K562 (cell line): ENCODE data around the gene MRM2. TPM values are rescaled to one million over a fixed set of nuclear protein-coding genes. Genes with fewer than 3 reads are reported as not detected.

ENCODE experiments used
- BDP1 ChIP-seq: IDR thresholded peaks from 3 replicates; pipeline ENCODE4 v1.6.1; 2011; ENCODE audit not compliant: insufficient read length, insufficient read depth
- ETV1 ChIP-seq: fragments of 450-650 bp; conservative IDR thresholded peaks from 2 replicates; pipeline ENCODE4 v1.6.1; 2016; ENCODE audit warnings: missing genetic modification characterization, control low read depth, low read depth, missing compliant biosample characterization
- EWSR1 ChIP-seq: fragments of 450-650 bp; IDR thresholded peaks from 2 replicates; pipeline ENCODE4 v1.6.1; 2018; ENCODE audit warnings: borderline replicate concordance, mild to moderate bottlenecking, low read depth, moderate library complexity; ENCODE audit not compliant: partially characterized antibody
- GABPB1 ChIP-seq: sonication (generic); formaldehyde crosslinking; IDR thresholded peaks from 2 replicates; pipeline ENCODE4 v1.8.0; 2022; ENCODE audit warnings: mild to moderate bottlenecking, missing genetic modification reagents
- PHF20 ChIP-seq: fragments of 450-650 bp; IDR thresholded peaks from 2 replicates; pipeline ENCODE4 v1.6.1; 2018; ENCODE audit not compliant: partially characterized antibody
- PML ChIP-seq: IDR thresholded peaks from 2 replicates; pipeline ENCODE4 v1.6.1; 2012; ENCODE audit warnings: low read length, inconsistent platforms
- POLR2B ChIP-seq: fragments of 450-650 bp; IDR thresholded peaks from 2 replicates; pipeline ENCODE4 v1.6.1; 2018; ENCODE audit warnings: low read depth; ENCODE audit not compliant: partially characterized antibody
- SNRNP70 ChIP-seq: fragments of 200-400 bp; formaldehyde crosslinking; optimal IDR thresholded peaks from 2 replicates; pipeline ENCODE3; 2017; ENCODE audit warnings: low read depth, low read length
- SOX6 ChIP-seq: fragments of 450-650 bp; IDR thresholded peaks from 2 replicates; pipeline ENCODE4 v1.6.1; 2014; ENCODE audit warnings: mild to moderate bottlenecking
- ZBTB7A ChIP-seq: IDR thresholded peaks from 2 replicates; pipeline ENCODE4 v1.6.1; 2011; ENCODE audit warnings: low read depth, mild to moderate bottlenecking, low read length, moderate library complexity, borderline replicate concordance; ENCODE audit not compliant: control insufficient read depth
- ZNF444 ChIP-seq: fragments of 250-450 bp; sonication (Bioruptor Pico); IDR thresholded peaks from 2 replicates; pipeline ENCODE4 v1.4.0; 2020; ENCODE audit warnings: mild to moderate bottlenecking, moderate library complexity
- ZNF668 ChIP-seq: fragments of 250-450 bp; sonication (Bioruptor Pico); IDR thresholded peaks from 2 replicates; pipeline ENCODE4 v1.8.0; 2022; ENCODE audit warnings: mild to moderate bottlenecking, inconsistent platforms
- polyA plus RNA-seq, 8 experiments: library from polyadenylated mRNA; depleted of rRNA in 4 of 8; stranded (reverse) in 5 of 8; unstranded in 3 of 8; fragments of >200 nt; fragmentation: Nextera tagmentation in 2 of 8; fragmentation: Illumina TruSeq in 1 of 8; extraction: Ambion mirVana in 2 of 8; extraction: Trizol in 1 of 8; gene quantifications; 2 replicates each; pipeline versions ENCODE4 v1.2.1 to v1.2.3, GENCODE V29; 2011 to 2014; ENCODE audit warnings: inconsistent platforms in 1 of 8, missing spikeins in 1 of 8
- total RNA-seq, 7 experiments: library from RNA; depleted of rRNA in 6 of 7; stranded (reverse); fragments of >200 nt in 6 of 7; fragmentation: Illumina TruSeq in 2 of 7; extraction: Trizol in 2 of 7; gene quantifications; 2 replicates each; pipeline versions ENCODE4 v1.2.1 to v1.2.3, GENCODE V29; 2011 to 2021; ENCODE audit warnings: low replicate concordance in 1 of 7
- TF ChIP-seq, protein P1 (sequence below): sonication (generic); formaldehyde crosslinking; IDR thresholded peaks from 2 replicates; pipeline ENCODE4 v1.8.1; 2023; ENCODE audit warnings: mild to moderate bottlenecking, missing genetic modification reagents
- TF ChIP-seq, protein P2 (sequence below): sonication (generic); formaldehyde crosslinking; IDR thresholded peaks from 2 replicates; pipeline ENCODE4 v1.9.0; 2022; ENCODE audit warnings: mild to moderate bottlenecking, missing genetic modification reagents
- TF ChIP-seq, protein P3 (sequence below): sonication (generic); formaldehyde crosslinking; IDR thresholded peaks from 2 replicates; pipeline ENCODE4 v1.8.0; 2022; ENCODE audit warnings: missing genetic modification reagents, mild to moderate bottlenecking, moderate library complexity, borderline replicate concordance
- TF ChIP-seq, protein P4 (sequence below): fragments of 250-450 bp; sonication (Bioruptor Pico); IDR thresholded peaks from 2 replicates; pipeline ENCODE4 v1.8.0; 2021; ENCODE audit warnings: moderate library complexity, mild to moderate bottlenecking, inconsistent platforms

Gene MRM2
- total and polyA plus RNA-seq, 9 of the 15 experiments (the other 6 are each of a cell fraction or from before 2014, with no cell fraction given) = 32.4 to 116 (median 50.5) TPM

DNA sequence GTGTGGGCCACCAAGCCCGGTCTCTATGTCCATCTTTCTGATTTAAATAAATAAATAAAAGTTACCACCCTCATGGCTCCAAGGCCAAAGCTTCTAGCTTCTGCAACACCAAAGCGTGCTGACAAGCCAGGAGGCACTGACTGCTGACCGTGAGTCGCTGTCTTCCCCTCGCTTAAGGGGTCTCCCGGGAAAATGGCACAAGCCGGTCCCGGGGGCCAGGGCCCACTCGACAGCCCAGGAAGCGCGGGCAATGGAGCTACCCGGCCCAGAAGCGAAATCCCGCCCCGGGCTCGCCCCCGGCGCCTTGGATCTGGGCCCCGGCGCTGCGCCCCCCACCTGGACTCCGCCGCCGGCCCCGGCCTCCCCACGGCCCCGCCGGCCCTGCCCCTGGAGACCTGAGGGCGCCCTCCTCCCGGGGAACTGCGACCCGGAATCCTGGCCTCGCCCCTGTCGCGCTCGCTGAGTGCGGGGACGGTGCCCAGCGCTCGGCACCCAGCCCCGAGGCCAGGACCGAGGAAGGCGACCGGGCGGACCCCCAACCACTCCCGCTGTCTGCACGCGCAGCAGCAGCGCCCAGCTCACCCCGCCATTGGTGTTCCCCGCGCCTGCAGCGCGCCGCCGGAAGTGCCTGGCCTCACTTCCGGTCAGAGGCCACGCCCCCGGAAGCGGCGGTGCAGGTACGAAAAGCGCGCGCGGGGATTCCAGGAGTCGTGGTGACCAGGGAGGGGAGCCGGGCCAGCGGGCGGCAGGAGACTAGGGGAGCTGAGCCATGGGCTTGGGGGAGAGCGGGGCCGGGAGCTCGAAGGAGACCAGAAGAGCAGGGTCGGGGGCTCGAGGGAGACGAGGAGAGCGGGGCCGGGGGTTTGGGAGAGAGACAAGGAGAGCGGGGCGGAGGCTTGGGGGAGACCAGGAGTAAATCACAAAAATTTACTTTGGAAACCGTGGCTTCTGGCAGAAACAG lies at the start of gene MRM2, which contains the start of gene NUDT1 (continued):
- TF ChIP-seq, protein P1, sequence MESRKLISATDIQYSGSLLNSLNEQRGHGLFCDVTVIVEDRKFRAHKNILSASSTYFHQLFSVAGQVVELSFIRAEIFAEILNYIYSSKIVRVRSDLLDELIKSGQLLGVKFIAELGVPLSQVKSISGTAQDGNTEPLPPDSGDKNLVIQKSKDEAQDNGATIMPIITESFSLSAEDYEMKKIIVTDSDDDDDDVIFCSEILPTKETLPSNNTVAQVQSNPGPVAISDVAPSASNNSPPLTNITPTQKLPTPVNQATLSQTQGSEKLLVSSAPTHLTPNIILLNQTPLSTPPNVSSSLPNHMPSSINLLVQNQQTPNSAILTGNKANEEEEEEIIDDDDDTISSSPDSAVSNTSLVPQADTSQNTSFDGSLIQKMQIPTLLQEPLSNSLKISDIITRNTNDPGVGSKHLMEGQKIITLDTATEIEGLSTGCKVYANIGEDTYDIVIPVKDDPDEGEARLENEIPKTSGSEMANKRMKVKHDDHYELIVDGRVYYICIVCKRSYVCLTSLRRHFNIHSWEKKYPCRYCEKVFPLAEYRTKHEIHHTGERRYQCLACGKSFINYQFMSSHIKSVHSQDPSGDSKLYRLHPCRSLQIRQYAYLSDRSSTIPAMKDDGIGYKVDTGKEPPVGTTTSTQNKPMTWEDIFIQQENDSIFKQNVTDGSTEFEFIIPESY (CRISPR knock-in tag) = 0 out of 2 replicates have a peak, but pooled peaks have one; percentile 16
- TF ChIP-seq GABPB1 = peak; percentile 96
- TF ChIP-seq ETV1 (tag) = peak; percentile 87
- TF ChIP-seq PML = peak; percentile 75
- TF ChIP-seq SOX6 = 0 out of 2 replicates have a peak, but pooled peaks have one; percentile 17
- peak; percentile 57; the same call in 1 of the 2 replicates for TF ChIP-seq ZBTB7A
- TF ChIP-seq, protein P2, sequence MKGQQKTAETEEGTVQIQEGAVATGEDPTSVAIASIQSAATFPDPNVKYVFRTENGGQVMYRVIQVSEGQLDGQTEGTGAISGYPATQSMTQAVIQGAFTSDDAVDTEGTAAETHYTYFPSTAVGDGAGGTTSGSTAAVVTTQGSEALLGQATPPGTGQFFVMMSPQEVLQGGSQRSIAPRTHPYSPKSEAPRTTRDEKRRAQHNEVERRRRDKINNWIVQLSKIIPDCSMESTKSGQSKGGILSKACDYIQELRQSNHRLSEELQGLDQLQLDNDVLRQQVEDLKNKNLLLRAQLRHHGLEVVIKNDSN (CRISPR knock-in tag) = peak; percentile 21; the same call in 1 of the 2 replicates
- TF ChIP-seq PHF20 = peak; percentile 92
- TF ChIP-seq BDP1 = no peak
- TF ChIP-seq, protein P3, sequence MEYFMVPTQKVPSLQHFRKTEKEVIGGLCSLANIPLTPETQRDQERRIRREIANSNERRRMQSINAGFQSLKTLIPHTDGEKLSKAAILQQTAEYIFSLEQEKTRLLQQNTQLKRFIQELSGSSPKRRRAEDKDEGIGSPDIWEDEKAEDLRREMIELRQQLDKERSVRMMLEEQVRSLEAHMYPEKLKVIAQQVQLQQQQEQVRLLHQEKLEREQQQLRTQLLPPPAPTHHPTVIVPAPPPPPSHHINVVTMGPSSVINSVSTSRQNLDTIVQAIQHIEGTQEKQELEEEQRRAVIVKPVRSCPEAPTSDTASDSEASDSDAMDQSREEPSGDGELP (CRISPR knock-in tag) = peak; percentile 26; the same call in 1 of the 2 replicates
- no peak for TF ChIP-seq SNRNP70
- TF ChIP-seq POLR2B = peak; percentile 89
- TF ChIP-seq EWSR1 = no peak
- TF ChIP-seq, protein P4, sequence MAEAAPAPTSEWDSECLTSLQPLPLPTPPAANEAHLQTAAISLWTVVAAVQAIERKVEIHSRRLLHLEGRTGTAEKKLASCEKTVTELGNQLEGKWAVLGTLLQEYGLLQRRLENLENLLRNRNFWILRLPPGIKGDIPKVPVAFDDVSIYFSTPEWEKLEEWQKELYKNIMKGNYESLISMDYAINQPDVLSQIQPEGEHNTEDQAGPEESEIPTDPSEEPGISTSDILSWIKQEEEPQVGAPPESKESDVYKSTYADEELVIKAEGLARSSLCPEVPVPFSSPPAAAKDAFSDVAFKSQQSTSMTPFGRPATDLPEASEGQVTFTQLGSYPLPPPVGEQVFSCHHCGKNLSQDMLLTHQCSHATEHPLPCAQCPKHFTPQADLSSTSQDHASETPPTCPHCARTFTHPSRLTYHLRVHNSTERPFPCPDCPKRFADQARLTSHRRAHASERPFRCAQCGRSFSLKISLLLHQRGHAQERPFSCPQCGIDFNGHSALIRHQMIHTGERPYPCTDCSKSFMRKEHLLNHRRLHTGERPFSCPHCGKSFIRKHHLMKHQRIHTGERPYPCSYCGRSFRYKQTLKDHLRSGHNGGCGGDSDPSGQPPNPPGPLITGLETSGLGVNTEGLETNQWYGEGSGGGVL (CRISPR knock-in tag) = no peak
- TF ChIP-seq ZNF668 = no peak
- no peak for TF ChIP-seq ZNF444
